ENCODE data around the gene HSD17B14. TPM values are rescaled to one million over a fixed set of nuclear protein-coding genes. Genes with fewer than 3 reads are reported as not detected.

HSD17B14 gene
- total RNA-seq, 1 donor from 2014 or later = 0.59 TPM

- DNase-seq (ENCODE audit: low read depth) = no peak
These were observed 5.3 kb downstream of the HSD17B14 start for GRCh38 chr19:48830965-48831364.

GRCh38 chr19:48830088-48830487, 6.2 kb downstream of the HSD17B14 start:
- no peak for DNase-seq (ENCODE audit: low read depth)

GRCh38 chr19:48826606-48827020, 9.7 kb downstream of the HSD17B14 start:
- no peak for DNase-seq (ENCODE audit: low read depth)

- no peak for DNase-seq (ENCODE audit: low read depth)
These were observed 13.8 kb downstream of the HSD17B14 start for GRCh38 chr19:48822514-48822913.

GRCh38 chr19:48821633-48822032, 14.7 kb downstream of the HSD17B14 start:
- no peak for DNase-seq (ENCODE audit: low read depth)

- DNase-seq (ENCODE audit: low read depth) = peak; percentile 91
These were observed 16.9 kb downstream of the HSD17B14 start for GRCh38 chr19:48819366-48819816.

- no peak for DNase-seq (ENCODE audit: low read depth)
These were observed 18.0 kb downstream of the HSD17B14 start for GRCh38 chr19:48818234-48818820.

GRCh38 chr19:48817585-48818124, 18.6 kb downstream of the HSD17B14 start:
- no peak for DNase-seq (ENCODE audit: low read depth)

GRCh38 chr19:48815870-48816501, 20.3 kb downstream of the HSD17B14 start:
- peak; percentile 47 for DNase-seq (ENCODE audit: low read depth)

- DNase-seq (ENCODE audit: low read depth) = no peak
These were observed 21.4 kb downstream of the HSD17B14 start for GRCh38 chr19:48814895-48815294.

GRCh38 chr19:48813123-48813913, 23.0 kb downstream of the HSD17B14 start:
- no peak for DNase-seq (ENCODE audit: low read depth)

- DNase-seq (ENCODE audit: low read depth) = peak; percentile 29
These were observed 24.0 kb downstream of the HSD17B14 start for GRCh38 chr19:48812094-48812929.

GRCh38 chr19:48810151-48810550, 26.1 kb downstream of the HSD17B14 start:
- DNase-seq (ENCODE audit: low read depth) = no peak

GRCh38 chr19:48807590-48808308, 28.5 kb downstream of the HSD17B14 start:
- DNase-seq (ENCODE audit: low read depth) = no peak

- DNase-seq (ENCODE audit: low read depth) = no peak
These were observed 29.3 kb downstream of the HSD17B14 start for GRCh38 chr19:48806818-48807589.

GRCh38 chr19:48806518-48806817, 29.8 kb downstream of the HSD17B14 start:
- peak; percentile 34 for DNase-seq (ENCODE audit: low read depth)

GRCh38 chr19:48805452-48805851, 30.8 kb downstream of the HSD17B14 start:
- DNase-seq (ENCODE audit: low read depth) = no peak

GRCh38 chr19:48804496-48804895, 31.8 kb downstream of the HSD17B14 start:
- no peak for DNase-seq (ENCODE audit: low read depth)

GRCh38 chr19:48802623-48803022, 33.7 kb downstream of the HSD17B14 start:
- no peak for DNase-seq (ENCODE audit: low read depth)

Measured in myocyte (in vitro differentiated cells).